ENCODE data around the gene LRP3. TPM values are rescaled to one million over a fixed set of nuclear protein-coding genes. Genes with fewer than 3 reads are reported as not detected.

The LRP3 gene
- total and polyA plus RNA-seq, 12 donors = 1.4 to 92.8 (median 52.2) TPM

DNA sequence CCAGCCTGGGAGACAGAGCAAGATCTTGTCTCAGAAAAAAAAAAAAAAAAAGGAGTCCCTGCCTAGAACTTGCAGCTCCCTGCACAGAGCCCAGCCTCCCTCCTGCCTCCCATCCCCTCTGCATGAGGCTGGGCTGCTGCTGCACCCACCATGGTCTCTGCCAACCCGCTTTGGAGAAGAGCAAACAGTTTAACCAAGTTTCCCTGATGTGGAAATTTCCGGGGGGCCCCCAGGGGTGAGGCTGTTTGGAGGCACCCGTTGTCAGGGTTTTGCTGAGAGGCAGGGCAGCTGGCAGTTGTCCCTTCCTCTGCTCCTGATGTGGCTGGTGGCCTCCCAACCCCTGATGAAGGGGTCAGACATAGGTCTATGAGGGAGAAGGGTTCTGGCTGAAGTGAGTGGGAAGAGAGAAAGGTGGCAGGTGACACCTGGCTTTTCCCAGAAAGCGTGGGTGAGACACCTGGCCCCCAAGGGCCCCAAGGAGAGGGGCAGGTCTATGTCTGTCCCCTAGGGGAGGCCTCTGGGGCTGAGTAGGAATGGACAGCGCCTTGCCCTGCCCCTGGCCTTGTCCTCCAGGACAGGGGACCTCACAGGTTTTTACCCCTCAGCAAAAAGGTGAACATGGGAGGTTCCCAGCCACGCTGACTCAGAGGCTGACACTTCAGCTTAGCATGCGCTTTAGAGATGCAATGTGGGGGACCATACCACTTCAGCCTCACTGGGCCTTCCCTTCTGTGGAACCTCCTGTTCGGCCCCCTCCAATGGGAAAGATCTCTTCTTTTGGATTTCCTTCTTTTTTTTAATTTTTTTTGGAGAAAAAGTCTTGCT is 5.5 kb downstream of the LRP3 start:
- intact Hi-C loops (cut with DNase I) = loop anchor here in 1 of 2 donors (10.0 kb wide), 1 partner anchor 225 kb away; the partner anchor contains the start of genes CEP89 and FAAP24
- Histone ChIP-seq H3K4me3 (no peak overlapping the region), H3K4me1 (replicated peaks in 1 of 2) (peaks cover 9% of the 10 kb centered on the region in 2 donors), H3K27ac (no peak overlapping the region), H3K9me3 (replicated peaks in 1 of 3) (no peaks in the 10 kb centered on the region), H3K27me3 (no peaks in the 10 kb centered on the region), H3K36me3 (replicated peaks in 1 of 2) (peaks cover 0 to 13% of the 10 kb centered on the region in 2 donors)
- no peak for DNase-seq
- no peak for TF ChIP-seq POLR2A (IDR thresholded peaks at IDR 0.05)
- no peak for TF ChIP-seq CTCF (IDR thresholded peaks at IDR 0.05)
- 76 to 86% (median 84%) methylated on average over 6 to 8 of the region's 8 CpGs for WGBS, 4 donors

- H3K27ac ChIP-seq = no peak overlapping the region
- peaks cover 0 to 31% of the 10 kb centered on the region in 2 donors for H3K36me3 ChIP-seq (replicated peaks in 1 of 2)
- no peaks in the 10 kb centered on the region for H3K9me3 ChIP-seq (replicated peaks in 1 of 3)
- intact Hi-C loops (cut with DNase I) = no loop called here
- TF ChIP-seq CTCF (IDR thresholded peaks at IDR 0.05) = no peak
- TF ChIP-seq POLR2A (IDR thresholded peaks at IDR 0.05) = no peak
- H3K4me1 ChIP-seq (replicated peaks in 1 of 2) = no peaks in the 10 kb centered on the region
- H3K4me3 ChIP-seq = no peak overlapping the region
- no peaks in the 10 kb centered on the region for H3K27me3 ChIP-seq
- 84 to 92% (median 88%) methylated on average over 5 to 6 of the region's 6 CpGs for WGBS, 4 donors
- no peak for DNase-seq
These were observed 7.3 kb downstream of the LRP3 start for GRCh38 chr19:33201473-33201872.

DNA sequence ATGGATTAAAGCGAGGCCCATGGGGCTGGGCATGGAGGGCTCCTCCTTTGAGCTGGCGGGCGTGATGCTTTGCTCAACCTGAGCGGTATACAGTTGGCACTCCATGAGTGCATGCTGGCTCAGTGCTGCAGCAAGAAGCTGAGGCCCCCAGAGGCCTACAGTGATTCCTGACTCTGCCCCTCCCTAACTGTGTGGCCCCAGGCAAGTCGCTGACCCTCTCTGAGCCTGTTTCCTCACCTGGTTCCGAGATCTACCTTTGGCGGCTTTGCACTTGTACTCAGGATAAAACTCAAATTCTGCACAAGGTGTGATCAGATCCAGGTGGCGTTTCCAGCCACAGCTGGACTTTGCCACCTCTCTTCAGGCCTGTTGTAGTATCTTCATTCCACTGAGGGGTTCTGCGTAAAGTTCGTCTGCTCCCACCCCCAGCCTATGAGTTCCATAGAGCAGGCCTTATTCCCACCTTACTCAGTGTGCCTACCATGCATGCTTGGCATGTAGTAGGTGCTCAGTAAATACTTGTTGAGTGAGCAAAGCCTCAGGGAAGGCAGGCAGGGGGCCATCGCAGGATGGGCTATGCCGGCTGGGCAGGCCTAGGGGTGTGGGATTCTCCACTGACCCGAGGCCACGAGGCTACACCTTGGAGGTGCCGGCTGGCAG is 7.9 kb downstream of the LRP3 start:
- no peaks in the 10 kb centered on the region for H3K27me3 ChIP-seq
- H3K9me3 ChIP-seq (replicated peaks in 1 of 3) = no peaks in the 10 kb centered on the region
- TF ChIP-seq CTCF (IDR thresholded peaks at IDR 0.05) = no peak
- TF ChIP-seq POLR2A (IDR thresholded peaks at IDR 0.05) = no peak
- peaks cover 0 to 34% of the 10 kb centered on the region in 2 donors for H3K36me3 ChIP-seq (replicated peaks in 1 of 2)
- 95 to 97% (median 96%) methylated on average over 10 to 15 of the region's 15 CpGs for WGBS, 4 donors
- intact Hi-C loops (cut with DNase I) = no loop called here
- no peak overlapping the region for H3K4me3 ChIP-seq
- H3K4me1 ChIP-seq (replicated peaks in 1 of 2) = no peaks in the 10 kb centered on the region
- H3K27ac ChIP-seq = no peak overlapping the region
- DNase-seq = no peak

Data from adrenal gland (tissue), 12 donors.